ENCODE measurements around the gene PLVAP.

The PLVAP gene

GRCh38 chr19:17353386-17353785 is 23.8 kb downstream of the PLVAP start:
- no peak for DNase-seq

- no peak for DNase-seq
Observed at GRCh38 chr19:17352608-17353280, 24.4 kb downstream of the PLVAP start.

- no peak for DNase-seq
Observed at GRCh38 chr19:17351815-17352435, 25.2 kb downstream of the PLVAP start.

- DNase-seq, result no peak
Observed at GRCh38 chr19:17348700-17349099, 28.4 kb downstream of the PLVAP start.

- no peak for DNase-seq
Observed at GRCh38 chr19:17347877-17348276, 29.3 kb downstream of the PLVAP start.

- no peak for DNase-seq
Observed at GRCh38 chr19:17347361-17347760, 29.8 kb downstream of the PLVAP start.

GRCh38 chr19:17346109-17346671 is 31.0 kb downstream of the PLVAP start:
- DNase-seq, result no peak

GRCh38 chr19:17341845-17342244 is 35.3 kb downstream of the PLVAP start:
- no peak for DNase-seq

- DNase-seq, result no peak
Observed at GRCh38 chr19:17341386-17341785, 35.8 kb downstream of the PLVAP start.

GRCh38 chr19:17340871-17341357 is 36.2 kb downstream of the PLVAP start:
- DNase-seq, result no peak

- DNase-seq, result no peak
Observed at GRCh38 chr19:17340302-17340870, 36.8 kb downstream of the PLVAP start.

- no peak for DNase-seq
Observed at GRCh38 chr19:17339088-17339741, 37.9 kb downstream of the PLVAP start.

- no peak for DNase-seq
Observed at GRCh38 chr19:17338433-17339078, 38.6 kb downstream of the PLVAP start.

GRCh38 chr19:17337675-17338432 is 39.3 kb downstream of the PLVAP start:
- no peak for DNase-seq

- no peak for DNase-seq
Observed at GRCh38 chr19:17336872-17337674, 40.1 kb downstream of the PLVAP start, which contains the start of gene GTPBP3. Gene GTPBP3 (plus strand): TSS chr19:17337553. CDS start chr19:17337612, 59 bp downstream.

- no peak for DNase-seq
Observed at GRCh38 chr19:17335575-17335974, 41.6 kb downstream of the PLVAP start.

GRCh38 chr19:17334414-17335409 is 42.4 kb downstream of the PLVAP start, which contains the start of gene ANO8:
Gene ANO8 (minus strand): TSS chr19:17334855. CDS start chr19:17334670, 185 bp downstream.
- DNase-seq, result no peak

GRCh38 chr19:17333611-17334413 is 43.3 kb downstream of the PLVAP start:
- DNase-seq, result no peak

All from cortex of kidney (tissue), 1 donor.